B cell (primary cell): ENCODE data around the gene FXYD3.

ENCODE experiments used
- CTCF ChIP-seq: fragments of 200-600 bp; IDR thresholded peaks from one replicate; pipeline ENCODE4 v1.8.0; 2022; ENCODE audit warnings: antibody characterized with exemption, mild to moderate bottlenecking
- EZH2 ChIP-seq: IDR thresholded peaks from 2 replicates; pipeline ENCODE4 v1.6.1; 2012; ENCODE audit warnings: borderline replicate concordance, low read depth, mild to moderate bottlenecking, moderate library complexity, low read length; ENCODE audit not compliant: insufficient read depth, poor library complexity, severe bottlenecking

GRCh38 chr19:35154525-35155406 lies 39.1 kb downstream of the FXYD3 start, which contains the start of gene FXYD5:
- no peak for TF ChIP-seq CTCF
- no peak for TF ChIP-seq EZH2
